Erythroblast (primary cell): ENCODE measurements around the gene ADAMTS7.
"Not testable (repeated sequence)": the region's sequence is repeated elsewhere in the genome, so short reads cannot be mapped to it uniquely, and the experiment has no call there.

ENCODE experiments used
- GATA1 ChIP-seq: IDR thresholded peaks from 2 replicates; pipeline ENCODE4 v1.6.1; 2011; ENCODE audit warnings: low read depth, mild to moderate bottlenecking, control low read depth, low read length, moderate library complexity
- POLR2A ChIP-seq: IDR thresholded peaks from 2 replicates; pipeline ENCODE4 v1.6.1; 2011; ENCODE audit warnings: mild to moderate bottlenecking, low read length

DNA sequence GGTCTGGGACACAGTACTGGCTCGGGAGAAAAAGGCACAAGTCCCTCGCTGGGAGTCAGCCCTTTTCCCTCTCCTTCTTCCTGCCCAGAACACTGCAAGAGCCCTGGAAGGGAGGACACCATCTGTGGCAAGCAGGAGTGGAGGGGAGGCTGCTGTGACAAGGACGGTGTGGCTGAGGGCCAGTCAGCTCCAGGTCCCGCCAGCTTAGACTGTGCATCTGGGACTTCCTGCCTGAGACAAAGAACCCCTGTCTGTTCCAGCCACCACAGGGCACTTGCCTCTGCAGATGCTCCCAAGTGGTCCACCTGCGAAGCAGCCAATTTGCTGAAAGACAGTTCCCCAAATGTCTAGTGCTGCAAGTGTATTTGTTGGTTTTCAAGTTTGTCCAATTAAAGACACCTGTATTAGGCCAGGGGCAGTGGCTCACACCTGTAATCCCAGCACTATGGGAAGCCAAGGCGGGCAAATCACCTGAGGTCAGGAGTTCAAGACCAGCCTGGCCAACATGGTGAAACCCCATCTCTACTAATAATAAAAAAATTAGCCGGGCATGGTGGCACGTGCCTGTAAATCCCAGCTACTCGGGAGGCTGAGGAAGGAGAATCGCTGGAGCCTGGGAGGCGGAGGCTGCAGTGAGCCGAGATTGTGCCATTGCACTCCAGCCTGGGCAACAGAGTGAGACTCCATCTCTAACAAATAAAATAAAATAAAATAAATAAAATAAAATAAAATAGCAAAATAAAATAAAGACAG lies 41.6 kb downstream of the ADAMTS7 start:
- not testable (repeated sequence) for TF ChIP-seq POLR2A, GATA1
